ENCODE results near the gene NMT2. TPM values are rescaled to one million over a fixed set of nuclear protein-coding genes. Genes with fewer than 3 reads are reported as not detected.
A peak's percentile ranks its signal among the peaks of the same experiment; 100 is the strongest.

Gene NMT2
- total and polyA plus RNA-seq, 2 of the 4 experiments (the other 2 are of a cell fraction): 18.7 to 41.0 TPM

DNA sequence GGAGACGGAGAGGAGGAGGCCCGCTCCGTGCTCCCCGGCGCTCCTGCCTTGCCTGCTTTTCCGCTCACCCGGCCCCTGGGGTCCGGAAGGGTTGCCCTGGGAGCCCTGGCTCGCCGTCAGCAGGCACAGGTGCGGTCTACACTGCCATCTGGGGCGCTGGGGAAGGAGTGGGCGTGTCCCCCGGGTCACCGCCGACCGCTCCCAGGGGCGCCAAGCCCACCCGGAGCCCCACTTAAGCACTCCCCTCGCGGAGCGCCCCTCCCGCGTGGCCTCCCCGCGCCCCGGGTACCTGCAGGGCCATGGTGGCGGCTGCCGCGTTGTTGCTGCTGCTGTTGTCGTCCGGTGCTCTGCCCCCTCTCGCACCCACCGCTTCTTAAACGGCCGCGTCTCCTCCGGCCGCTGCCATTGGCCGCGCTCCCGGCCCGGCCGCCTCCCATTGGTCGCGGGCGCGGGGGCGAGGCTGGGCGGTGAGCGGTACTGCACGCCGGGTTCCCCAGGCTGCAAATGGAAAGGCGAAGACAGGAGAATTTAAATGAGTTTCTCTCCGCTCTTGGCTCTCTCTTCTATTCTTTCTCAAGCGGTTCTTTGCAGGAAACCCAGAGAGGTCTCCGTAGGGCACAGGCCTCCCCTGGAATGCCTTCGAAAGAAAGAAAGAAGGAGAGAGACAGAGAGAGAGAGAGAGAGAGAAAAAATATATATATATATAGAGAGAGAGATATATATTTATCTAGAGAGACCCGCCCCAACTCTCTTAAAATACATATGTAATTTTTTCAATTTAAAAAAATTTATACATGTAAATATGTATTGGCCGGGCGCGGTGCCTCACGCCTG is 79.8 kb downstream of the NMT2 start, which contains the start of gene ACBD7:
Gene ACBD7 (minus strand): TSS at position 349 of the 834 bp plus-strand sequence. CDS start 48 bp downstream, at position 301.
- H3K56ac ChIP-seq (ENCODE audit: extremely low read depth, insufficient read depth, low read length): no peak within 1 kb of the TSS
- peak; percentile 61 for DNase-seq
- peak; percentile 99 for ATAC-seq (ENCODE audit: low read depth)
- intact Hi-C loops (cut with micrococcal nuclease): no loop called here
- peak within 1 kb of the TSS; percentile 50 for H3K4me3 ChIP-seq (ENCODE audit: insufficient read depth, low read depth, low read length)
- no peak within 1 kb of the TSS for H4K5ac ChIP-seq (ENCODE audit: low read depth, low read length)
- H3K36me3 ChIP-seq (ENCODE audit: control insufficient read depth, insufficient read depth, low read length): no peaks in the 10 kb centered on the region
- H4K91ac ChIP-seq (ENCODE audit: insufficient read depth, low read depth, low read length): no peak within 1 kb of the TSS
- no peak within 1 kb of the TSS for H2AK5ac ChIP-seq (ENCODE audit: low read depth, low read length)
- no peak within 1 kb of the TSS for H3K4ac ChIP-seq (ENCODE audit: low read depth, low read length)
- peak within 1 kb of the TSS; percentile 97 for H3K4me2 ChIP-seq (ENCODE audit: low read depth, low read length)
- in situ Hi-C loops (cut with MboI; ENCODE audit: low sequenced_read_pairs): loop anchor here (25.0 kb wide), 1 partner anchor 576 kb away; no protein-coding TSS in a partner anchor
- no peaks in the 10 kb centered on the region for H3K79me1 ChIP-seq (ENCODE audit: low read depth in 1 of 2, low read length in 2 of 2)
- no peak within 1 kb of the TSS for H3K9ac ChIP-seq (ENCODE audit: low read depth, low read length)
- H3K27ac ChIP-seq (ENCODE audit: insufficient read depth, low read length): no peak within 1 kb of the TSS
- H3K27me3 ChIP-seq (ENCODE audit: control insufficient read depth, insufficient read depth, low read length): no peaks in the 10 kb centered on the region
- no peak within 1 kb of the TSS for H2BK120ac ChIP-seq (ENCODE audit: low read depth, low read length)
- H3K9me3 ChIP-seq (ENCODE audit: control insufficient read depth, insufficient read depth, low read length): no peaks in the 10 kb centered on the region
- dilution Hi-C loops (cut with HindIII; ENCODE audit: low sequenced_read_pairs, unreplicated experiment): no loop called here
- H2AFZ ChIP-seq (replicated peaks; ENCODE audit: low read length, poor library complexity): peak within 1 kb of the TSS; percentile 94
- no peak within 1 kb of the TSS for H2BK20ac ChIP-seq (ENCODE audit: low read depth, low read length)
- 1% methylated on average over 34 of the region's 63 CpGs; no CpG with 5 or more reads in 1 of the 2 experiments for WGBS, 2 experiments (ENCODE audit: extremely low coverage in 2 of 2, insufficient read length in 1 of 2)
- no peak within 1 kb of the TSS for H4K8ac ChIP-seq (ENCODE audit: low read depth in 2 of 2, low read length in 2 of 2)
- no peak within 1 kb of the TSS for H3K14ac ChIP-seq (replicated peaks; ENCODE audit: low read depth, low read length)
- POLR2A ChIA-PET (ENCODE audit: unreplicated experiment): no interaction called here
- H3K23ac ChIP-seq (ENCODE audit: low read depth, low read length): no peak within 1 kb of the TSS
- no peaks in the 10 kb centered on the region for H4K20me1 ChIP-seq (ENCODE audit: insufficient read depth, low read length)
- CTCF ChIA-PET: no interaction called here
- no peak within 1 kb of the TSS for H2AK9ac ChIP-seq (replicated peaks; ENCODE audit: low read depth, low read length, poor library complexity)
- TF ChIP-seq MXI1 (IDR thresholded peaks at IDR 0.05; ENCODE audit: borderline replicate concordance, low read depth, low read length) (peak; percentile 71; the same call in 1 of the 2 replicates), RFX5 (IDR thresholded peaks at IDR 0.05; ENCODE audit: low read depth, low read length) (no peak), MAZ (IDR thresholded peaks at IDR 0.05; ENCODE audit: borderline replicate concordance, low read depth, low read length) (peak; percentile 24; the same call in 1 of the 2 replicates), FOS (IDR thresholded peaks at IDR 0.05; ENCODE audit: low read depth, low read length) (0 out of 2 replicates have a peak, but pooled peaks have one; percentile 13)
- TF ChIP-seq, protein P1, sequence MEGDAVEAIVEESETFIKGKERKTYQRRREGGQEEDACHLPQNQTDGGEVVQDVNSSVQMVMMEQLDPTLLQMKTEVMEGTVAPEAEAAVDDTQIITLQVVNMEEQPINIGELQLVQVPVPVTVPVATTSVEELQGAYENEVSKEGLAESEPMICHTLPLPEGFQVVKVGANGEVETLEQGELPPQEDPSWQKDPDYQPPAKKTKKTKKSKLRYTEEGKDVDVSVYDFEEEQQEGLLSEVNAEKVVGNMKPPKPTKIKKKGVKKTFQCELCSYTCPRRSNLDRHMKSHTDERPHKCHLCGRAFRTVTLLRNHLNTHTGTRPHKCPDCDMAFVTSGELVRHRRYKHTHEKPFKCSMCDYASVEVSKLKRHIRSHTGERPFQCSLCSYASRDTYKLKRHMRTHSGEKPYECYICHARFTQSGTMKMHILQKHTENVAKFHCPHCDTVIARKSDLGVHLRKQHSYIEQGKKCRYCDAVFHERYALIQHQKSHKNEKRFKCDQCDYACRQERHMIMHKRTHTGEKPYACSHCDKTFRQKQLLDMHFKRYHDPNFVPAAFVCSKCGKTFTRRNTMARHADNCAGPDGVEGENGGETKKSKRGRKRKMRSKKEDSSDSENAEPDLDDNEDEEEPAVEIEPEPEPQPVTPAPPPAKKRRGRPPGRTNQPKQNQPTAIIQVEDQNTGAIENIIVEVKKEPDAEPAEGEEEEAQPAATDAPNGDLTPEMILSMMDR (conservative IDR thresholded peaks at IDR 0.05; ENCODE audit: low read depth, low read length): peak; percentile 26; the same call in 1 of the 2 replicates
- TF ChIP-seq, protein P2, sequence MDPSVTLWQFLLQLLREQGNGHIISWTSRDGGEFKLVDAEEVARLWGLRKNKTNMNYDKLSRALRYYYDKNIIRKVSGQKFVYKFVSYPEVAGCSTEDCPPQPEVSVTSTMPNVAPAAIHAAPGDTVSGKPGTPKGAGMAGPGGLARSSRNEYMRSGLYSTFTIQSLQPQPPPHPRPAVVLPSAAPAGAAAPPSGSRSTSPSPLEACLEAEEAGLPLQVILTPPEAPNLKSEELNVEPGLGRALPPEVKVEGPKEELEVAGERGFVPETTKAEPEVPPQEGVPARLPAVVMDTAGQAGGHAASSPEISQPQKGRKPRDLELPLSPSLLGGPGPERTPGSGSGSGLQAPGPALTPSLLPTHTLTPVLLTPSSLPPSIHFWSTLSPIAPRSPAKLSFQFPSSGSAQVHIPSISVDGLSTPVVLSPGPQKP (IDR thresholded peaks at IDR 0.05; ENCODE audit: borderline replicate concordance, low read depth, low read length): no peak
- TF ChIP-seq, protein P3, sequence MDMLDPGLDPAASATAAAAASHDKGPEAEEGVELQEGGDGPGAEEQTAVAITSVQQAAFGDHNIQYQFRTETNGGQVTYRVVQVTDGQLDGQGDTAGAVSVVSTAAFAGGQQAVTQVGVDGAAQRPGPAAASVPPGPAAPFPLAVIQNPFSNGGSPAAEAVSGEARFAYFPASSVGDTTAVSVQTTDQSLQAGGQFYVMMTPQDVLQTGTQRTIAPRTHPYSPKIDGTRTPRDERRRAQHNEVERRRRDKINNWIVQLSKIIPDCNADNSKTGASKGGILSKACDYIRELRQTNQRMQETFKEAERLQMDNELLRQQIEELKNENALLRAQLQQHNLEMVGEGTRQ (IDR thresholded peaks at IDR 0.05; ENCODE audit: low read depth, low read length): no peak
- H2BK5ac ChIP-seq (ENCODE audit: low read depth, low read length, poor library complexity, severe bottlenecking): no peak within 1 kb of the TSS
- no peak within 1 kb of the TSS for H3K18ac ChIP-seq (ENCODE audit: low read depth, low read length)
- no peaks in the 10 kb centered on the region for H3K9me1 ChIP-seq (ENCODE audit: insufficient read depth, low read length)
- no peak within 1 kb of the TSS for H2BK15ac ChIP-seq (ENCODE audit: low read depth, low read length)
- peaks cover 5% of the 10 kb centered on the region; the same call in 1 of the 2 replicates for H3K4me1 ChIP-seq (ENCODE audit: control insufficient read depth, insufficient read depth, low read length)
- no TSS peak for BruUV-seq (replicated peaks)
